GM19467 (cell line): ENCODE measurements around the gene MAP1LC3B2.

Experiments used
- ATAC-seq: cut with Tn5 transposase; IDR thresholded peaks from one replicate; pipeline ENCODE4 v1.9.1; 2021; ENCODE audit warnings: mild to moderate bottlenecking, moderate library complexity; ENCODE audit not compliant: unreplicated experiment

MAP1LC3B2 gene

GRCh38 chr12:116591855-116592637, 32.9 kb downstream of the MAP1LC3B2 start:
- ATAC-seq: no peak

- ATAC-seq: no peak
Observed at GRCh38 chr12:116592731-116593130, 33.5 kb downstream of the MAP1LC3B2 start.

GRCh38 chr12:116594325-116595038, 35.3 kb downstream of the MAP1LC3B2 start:
- no peak for ATAC-seq

GRCh38 chr12:116595186-116595585, 36.0 kb downstream of the MAP1LC3B2 start:
- ATAC-seq: no peak

GRCh38 chr12:116595672-116596071, 36.5 kb downstream of the MAP1LC3B2 start:
- ATAC-seq: no peak

- ATAC-seq: no peak
Observed at GRCh38 chr12:116597886-116598285, 38.7 kb downstream of the MAP1LC3B2 start.

GRCh38 chr12:116598311-116599284, 39.4 kb downstream of the MAP1LC3B2 start:
- ATAC-seq: no peak

GRCh38 chr12:116599285-116600136, 40.3 kb downstream of the MAP1LC3B2 start:
- no peak for ATAC-seq

GRCh38 chr12:116600959-116601918, 42.1 kb downstream of the MAP1LC3B2 start:
- no peak for ATAC-seq

- ATAC-seq: no peak
Observed at GRCh38 chr12:116601933-116602810, 43.0 kb downstream of the MAP1LC3B2 start.

- ATAC-seq: no peak
Observed at GRCh38 chr12:116603546-116604177, 44.5 kb downstream of the MAP1LC3B2 start.

GRCh38 chr12:116604178-116604895, 45.2 kb downstream of the MAP1LC3B2 start:
- no peak for ATAC-seq

- ATAC-seq: no peak
Observed at GRCh38 chr12:116604951-116605641, 45.9 kb downstream of the MAP1LC3B2 start.

- ATAC-seq: no peak
Observed at GRCh38 chr12:116606397-116606796, 47.2 kb downstream of the MAP1LC3B2 start.

- no peak for ATAC-seq
Observed at GRCh38 chr12:116607039-116607438, 47.9 kb downstream of the MAP1LC3B2 start.
